Hepatocyte (in vitro differentiated cells): ENCODE measurements around the gene REELD1.

Experiments used
- CTCF ChIP-seq: fragments of 200-600 bp; sonication (generic); IDR thresholded peaks from 2 replicates; pipeline ENCODE4 v1.5.1; 2016; ENCODE audit warnings: antibody characterized with exemption, mild to moderate bottlenecking; ENCODE audit not compliant: poor library complexity
- EZH2 ChIP-seq: fragments of 200-600 bp; sonication (generic); IDR thresholded peaks from 2 replicates; pipeline ENCODE4 v1.6.1; 2016; ENCODE audit warnings: antibody characterized with exemption, mild to moderate bottlenecking, borderline replicate concordance
- EZH2phosphoT487 ChIP-seq: fragments of 200-600 bp; sonication (generic); IDR thresholded peaks from one replicate; pipeline ENCODE4 v1.6.1; 2018; ENCODE audit warnings: antibody characterized with exemption, mild to moderate bottlenecking, low read depth, moderate library complexity; ENCODE audit not compliant: unreplicated experiment, severe bottlenecking

GRCh38 chr4:146229406-146229805 is 15.1 kb downstream of the REELD1 start:
- no peak for TF ChIP-seq CTCF
- no peak for TF ChIP-seq EZH2phosphoT487
- no peak for TF ChIP-seq EZH2
